Ishikawa (cell line): ENCODE measurements around the gene ZNF782.

Experiments
- CEBPB ChIP-seq: IDR thresholded peaks from 2 replicates; pipeline ENCODE4 v1.6.1; 2012
- CREB1 ChIP-seq: IDR thresholded peaks from 2 replicates; pipeline ENCODE4 v1.6.1; 2012; ENCODE audit warnings: low read depth
- EGR1 ChIP-seq: IDR thresholded peaks from 2 replicates; pipeline ENCODE4 v1.6.1; 2012
- EP300 ChIP-seq: IDR thresholded peaks from 2 replicates; pipeline ENCODE4 v1.6.1; 2012; ENCODE audit warnings: borderline replicate concordance
- NFIC ChIP-seq: IDR thresholded peaks from 2 replicates; pipeline ENCODE4 v1.6.1; 2012
- RAD21 ChIP-seq: IDR thresholded peaks from 2 replicates; pipeline ENCODE4 v1.6.1; 2012; ENCODE audit warnings: low read depth
- TCF12 ChIP-seq: IDR thresholded peaks from 2 replicates; pipeline ENCODE4 v1.6.1; 2012; ENCODE audit warnings: low read depth
- TEAD4 ChIP-seq: IDR thresholded peaks from 2 replicates; pipeline ENCODE4 v1.6.1; 2012
- YY1 ChIP-seq: IDR thresholded peaks from 2 replicates; pipeline ENCODE4 v1.6.1; 2012; ENCODE audit warnings: low read depth
- ZBTB7A ChIP-seq: IDR thresholded peaks from 2 replicates; pipeline ENCODE4 v1.6.1; 2012; ENCODE audit warnings: low read depth

The ZNF782 gene

GRCh38 chr9:96771124-96771523 lies 83.2 kb downstream of the ZNF782 start:
- TF ChIP-seq ZBTB7A: no peak

- no peak for TF ChIP-seq EGR1
- no peak for TF ChIP-seq CEBPB
- TF ChIP-seq RAD21: no peak
- TF ChIP-seq EP300: no peak
- no peak for TF ChIP-seq YY1
- TF ChIP-seq TCF12: no peak
- no peak for TF ChIP-seq TEAD4
- no peak for TF ChIP-seq ZBTB7A
- no peak for TF ChIP-seq CREB1
- no peak for TF ChIP-seq NFIC
Measured at GRCh38 chr9:96769989-96770388, 84.3 kb downstream of the ZNF782 start.
